K562 (cell line): ENCODE measurements around the gene IGSF21. TPM values are rescaled to one million over a fixed set of nuclear protein-coding genes. Genes with fewer than 3 reads are reported as not detected.

Experiments used
- JUNB ChIP-seq: fragments of 450-650 bp; formaldehyde crosslinking; conservative IDR thresholded peaks from 2 replicates; pipeline ENCODE4 v1.4.0; 2020; ENCODE audit warnings: mild to moderate bottlenecking
- MBD1 ChIP-seq: fragments of 250-450 bp; sonication (Bioruptor Pico); IDR thresholded peaks from 2 replicates; pipeline ENCODE4 v1.8.0; 2022; ENCODE audit warnings: inconsistent platforms
- PBX2 ChIP-seq, 2 experiments: IDR thresholded peaks in 1 of 2; conservative IDR thresholded peaks in 1 of 2; 2 replicates each; pipeline ENCODE4 v1.6.1; 2016; ENCODE audit warnings: low read depth in 2 of 2, mild to moderate bottlenecking in 1 of 2, missing compliant biosample characterization in 1 of 2, missing genetic modification characterization in 1 of 2, moderate library complexity in 1 of 2
- PCBP2 ChIP-seq: fragments of 200-400 bp; formaldehyde crosslinking; IDR thresholded peaks from 2 replicates; pipeline ENCODE4 v1.6.1; 2018; ENCODE audit warnings: low read length, low read depth, mild to moderate bottlenecking, moderate library complexity; ENCODE audit not compliant: poor library complexity, severe bottlenecking
- POLR3G ChIP-seq: IDR thresholded peaks from 2 replicates; pipeline ENCODE4 v1.6.1; 2011; ENCODE audit not compliant: insufficient read length, insufficient replicate concordance; ENCODE audit errors: extremely low read depth
- REST ChIP-seq, 2 experiments: fragments of 450-650 bp; formaldehyde crosslinking in 1 of 2; IDR thresholded peaks; 2 replicates each; pipeline versions ENCODE4 v1.4.0 to v1.6.1; 2014 to 2020; ENCODE audit warnings: mild to moderate bottlenecking in 2 of 2, borderline replicate concordance in 1 of 2, low read depth in 1 of 2
- SRF ChIP-seq, 2 experiments: fragments of 250-450, 450-650 bp in 1 of 2; sonication (Bioruptor Pico) in 1 of 2; sonication (generic) in 1 of 2; formaldehyde crosslinking; IDR thresholded peaks; 2 replicates each; pipeline versions ENCODE4 v1.5.0 to v1.5.1; 2020 to 2022; ENCODE audit warnings: mild to moderate bottlenecking in 1 of 2, missing genetic modification reagents in 1 of 2
- TBP ChIP-seq: optimal IDR thresholded peaks from 2 replicates; pipeline ENCODE3; 2011; ENCODE audit warnings: low read depth, low read length, improper control_type of control experiment
- ZNF133 ChIP-seq: fragments of 250-450 bp; sonication (Bioruptor Pico); IDR thresholded peaks from 2 replicates; pipeline ENCODE4 v1.4.0; 2020; ENCODE audit warnings: mild to moderate bottlenecking
- ZNF408 ChIP-seq: fragments of 250-450 bp; sonication (Bioruptor Pico); IDR thresholded peaks from 2 replicates; pipeline ENCODE4 v1.4.0; 2020; ENCODE audit warnings: low read depth, mild to moderate bottlenecking, moderate library complexity
- polyA plus RNA-seq, 8 experiments: library from polyadenylated mRNA; depleted of rRNA in 4 of 8; stranded (reverse) in 5 of 8; unstranded in 3 of 8; fragments of >200 nt; fragmentation: Nextera tagmentation in 2 of 8; fragmentation: Illumina TruSeq in 1 of 8; extraction: Ambion mirVana in 2 of 8; extraction: Trizol in 1 of 8; gene quantifications; 2 replicates each; pipeline versions ENCODE4 v1.2.1 to v1.2.3, GENCODE V29; 2011 to 2014; ENCODE audit warnings: inconsistent platforms in 1 of 8, missing spikeins in 1 of 8
- total RNA-seq, 7 experiments: library from RNA; depleted of rRNA in 6 of 7; stranded (reverse); fragments of >200 nt in 6 of 7; fragmentation: Illumina TruSeq in 2 of 7; extraction: Trizol in 2 of 7; gene quantifications; 2 replicates each; pipeline versions ENCODE4 v1.2.1 to v1.2.3, GENCODE V29; 2011 to 2021; ENCODE audit warnings: low replicate concordance in 1 of 7

The IGSF21 gene
- total and polyA plus RNA-seq, 9 of the 15 experiments (the other 6 are each of a cell fraction or from before 2014, with no cell fraction given), result not detected

DNA sequence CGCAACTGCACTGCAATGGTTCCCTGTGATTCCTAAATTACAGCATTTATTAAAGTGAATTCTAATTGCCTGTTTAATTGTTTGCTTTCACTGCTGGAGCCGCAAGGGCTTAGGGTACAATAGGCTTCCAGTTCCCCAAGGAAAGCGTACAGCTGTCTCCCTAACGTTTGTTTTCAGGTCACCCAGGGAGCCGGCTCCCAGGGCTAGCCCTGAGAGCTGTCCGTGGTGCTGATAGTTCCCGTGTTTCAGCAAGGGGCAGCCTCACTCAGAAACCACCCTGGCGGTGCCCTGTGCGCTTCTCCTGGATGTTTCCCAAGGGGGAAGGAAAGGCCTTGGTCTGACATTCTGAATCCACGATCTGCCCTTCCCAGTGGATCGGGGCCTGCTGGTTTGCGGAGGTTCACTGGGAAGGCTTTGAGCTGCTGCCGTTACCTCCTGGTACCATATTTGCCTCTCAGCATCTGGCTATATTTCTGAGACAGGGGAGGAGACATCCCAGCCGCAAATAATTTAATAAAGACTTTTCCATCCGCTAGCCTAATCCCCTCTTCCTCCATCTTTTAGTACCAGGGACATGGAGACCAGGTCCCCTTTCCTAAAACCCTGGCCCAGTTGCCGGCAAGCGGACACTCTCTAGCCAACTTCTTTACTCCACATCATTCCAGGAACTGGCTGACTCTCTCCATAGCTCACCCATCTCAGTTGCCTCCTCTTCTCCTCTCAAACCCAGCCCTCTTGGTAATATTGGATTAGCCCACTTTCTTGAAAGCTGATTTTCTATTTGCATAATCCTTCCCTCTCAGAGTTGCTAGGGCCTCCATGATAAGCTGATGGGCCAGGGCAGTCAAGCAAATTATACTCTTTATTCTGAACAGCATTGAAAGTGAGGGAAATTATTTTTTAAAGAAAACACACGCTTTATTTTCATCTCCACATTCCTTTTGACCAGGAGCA lies 149.0 kb downstream of the IGSF21 start (continued):
- TF ChIP-seq PCBP2, result no peak
- TF ChIP-seq ZNF133 (CRISPR knock-in tag), result no peak
- TF ChIP-seq POLR3G, result no peak
- no peak for TF ChIP-seq TBP
- no peak for TF ChIP-seq MBD1 (CRISPR knock-in tag)
- TF ChIP-seq SRF (CRISPR knock-in tag; IDR thresholded peaks at IDR 0.05), result peak in 1 of 2 experiments; percentile 19; a peak in 1 of 4 replicates
- TF ChIP-seq JUNB (CRISPR knock-in tag), result no peak
- TF ChIP-seq REST (IDR thresholded peaks at IDR 0.05; ENCODE audit: borderline replicate concordance), result peak; percentile 99
- peak; percentile 97 for TF ChIP-seq REST (CRISPR knock-in tag; IDR thresholded peaks at IDR 0.05; ENCODE audit: low read depth)
- TF ChIP-seq PBX2 (CRISPR knock-in tag; IDR thresholded peaks at IDR 0.05; ENCODE audit: low read depth), result no peak
- no peak for TF ChIP-seq PBX2 (tag; conservative IDR thresholded peaks at IDR 0.05; ENCODE audit: low read depth)
- TF ChIP-seq ZNF408 (CRISPR knock-in tag), result no peak
